Measurements from ENCODE around the gene SLC16A8.

SLC16A8 gene, protein sequence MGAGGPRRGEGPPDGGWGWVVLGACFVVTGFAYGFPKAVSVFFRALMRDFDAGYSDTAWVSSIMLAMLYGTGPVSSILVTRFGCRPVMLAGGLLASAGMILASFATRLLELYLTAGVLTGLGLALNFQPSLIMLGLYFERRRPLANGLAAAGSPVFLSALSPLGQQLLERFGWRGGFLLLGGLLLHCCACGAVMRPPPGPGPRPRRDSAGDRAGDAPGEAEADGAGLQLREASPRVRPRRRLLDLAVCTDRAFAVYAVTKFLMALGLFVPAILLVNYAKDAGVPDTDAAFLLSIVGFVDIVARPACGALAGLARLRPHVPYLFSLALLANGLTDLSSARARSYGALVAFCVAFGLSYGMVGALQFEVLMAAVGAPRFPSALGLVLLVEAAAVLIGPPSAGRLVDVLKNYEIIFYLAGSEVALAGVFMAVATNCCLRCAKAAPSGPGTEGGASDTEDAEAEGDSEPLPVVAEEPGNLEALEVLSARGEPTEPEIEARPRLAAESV

DNA sequence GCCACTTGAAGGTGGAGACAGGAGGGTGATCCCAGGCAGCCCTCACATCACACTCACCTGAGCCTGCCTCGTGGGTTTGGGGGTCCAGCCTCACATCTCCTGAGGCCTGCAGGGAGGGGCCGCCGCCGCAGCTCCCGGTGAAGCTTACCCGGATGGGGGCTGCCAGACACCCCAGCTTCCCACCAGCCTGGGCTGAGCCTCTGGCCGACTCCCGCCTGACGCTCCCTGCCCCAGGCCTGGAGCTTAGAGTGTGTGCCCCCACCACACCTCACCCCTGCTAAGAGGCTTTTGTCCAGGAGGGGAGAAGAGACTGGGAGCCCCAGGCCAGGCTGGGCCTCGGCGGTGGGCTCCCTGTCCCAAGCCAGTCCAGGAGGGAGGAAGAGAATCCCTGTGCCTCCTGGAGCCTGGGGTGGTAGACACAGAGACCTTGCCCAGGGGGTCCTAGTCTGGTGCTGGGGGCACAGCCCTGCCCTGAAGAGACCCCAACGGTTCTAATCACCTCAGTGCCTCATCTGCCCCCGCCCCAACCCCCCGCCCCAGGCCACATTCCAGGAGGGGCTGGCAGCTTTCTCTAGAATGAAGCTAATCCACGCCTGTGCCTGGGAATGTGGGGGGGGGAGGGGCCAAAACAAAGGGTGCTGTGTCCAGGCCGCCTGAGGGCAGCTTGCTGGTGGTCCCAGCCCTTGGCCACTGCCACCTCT is at the start of gene SLC16A8:
SLC16A8 (minus strand) TSS at position 254 of the 701 bp plus-strand sequence. CDS start 1,311 bp downstream, outside the sequence.
- H3K4me3 ChIP-seq (ENCODE audit: low read length) = no peak within 1 kb of the TSS
- DNase-seq (ENCODE audit: low read depth) = no peak
- TF ChIP-seq, protein P1, sequence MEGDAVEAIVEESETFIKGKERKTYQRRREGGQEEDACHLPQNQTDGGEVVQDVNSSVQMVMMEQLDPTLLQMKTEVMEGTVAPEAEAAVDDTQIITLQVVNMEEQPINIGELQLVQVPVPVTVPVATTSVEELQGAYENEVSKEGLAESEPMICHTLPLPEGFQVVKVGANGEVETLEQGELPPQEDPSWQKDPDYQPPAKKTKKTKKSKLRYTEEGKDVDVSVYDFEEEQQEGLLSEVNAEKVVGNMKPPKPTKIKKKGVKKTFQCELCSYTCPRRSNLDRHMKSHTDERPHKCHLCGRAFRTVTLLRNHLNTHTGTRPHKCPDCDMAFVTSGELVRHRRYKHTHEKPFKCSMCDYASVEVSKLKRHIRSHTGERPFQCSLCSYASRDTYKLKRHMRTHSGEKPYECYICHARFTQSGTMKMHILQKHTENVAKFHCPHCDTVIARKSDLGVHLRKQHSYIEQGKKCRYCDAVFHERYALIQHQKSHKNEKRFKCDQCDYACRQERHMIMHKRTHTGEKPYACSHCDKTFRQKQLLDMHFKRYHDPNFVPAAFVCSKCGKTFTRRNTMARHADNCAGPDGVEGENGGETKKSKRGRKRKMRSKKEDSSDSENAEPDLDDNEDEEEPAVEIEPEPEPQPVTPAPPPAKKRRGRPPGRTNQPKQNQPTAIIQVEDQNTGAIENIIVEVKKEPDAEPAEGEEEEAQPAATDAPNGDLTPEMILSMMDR (conservative IDR thresholded peaks at IDR 0.05; ENCODE audit: low read length) = no peak

DNA sequence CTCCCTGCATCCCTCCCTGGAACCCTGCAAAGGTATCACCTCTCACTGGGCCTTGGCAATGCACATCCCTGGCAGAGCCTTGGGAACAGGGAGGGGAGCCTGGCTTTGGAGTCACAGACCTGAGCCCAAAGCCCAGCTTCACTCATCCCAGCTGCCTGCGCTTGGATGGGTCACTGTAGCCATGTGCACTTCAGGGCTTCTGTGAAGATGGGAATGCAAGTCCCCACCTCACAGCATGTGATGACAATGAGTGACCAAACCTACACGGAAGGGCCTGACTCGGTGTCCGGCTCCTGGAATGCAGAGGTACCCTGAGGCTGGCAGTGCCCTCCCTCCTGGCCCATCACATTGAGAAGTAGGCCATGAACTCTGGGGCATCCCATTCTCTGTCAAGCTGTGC is 49.3 kb upstream of the SLC16A8 start:
- DNase-seq (ENCODE audit: low read depth) = no peak
- TF ChIP-seq, protein P1 (conservative IDR thresholded peaks at IDR 0.05; ENCODE audit: low read length) = no peak

DNA sequence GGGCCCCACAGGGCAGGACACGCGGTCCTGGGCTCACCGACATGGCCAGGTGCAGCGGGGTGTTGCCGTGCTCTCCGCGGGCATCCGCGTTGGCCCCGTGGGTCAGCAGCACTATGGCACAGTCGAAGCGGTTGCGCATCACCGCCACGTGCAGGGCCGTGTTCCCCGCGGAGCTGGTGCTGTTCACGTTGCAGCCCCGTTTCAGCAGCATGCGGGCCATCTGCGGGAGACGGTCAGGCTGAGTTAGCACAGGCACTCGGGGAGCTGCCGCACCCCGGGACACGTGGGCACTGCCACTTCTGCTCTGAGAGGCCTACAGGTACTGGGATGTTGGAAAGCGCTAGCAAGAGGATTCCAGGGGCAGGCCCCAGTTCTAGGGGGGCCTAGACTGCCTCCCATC is 48.8 kb upstream of the SLC16A8 start:
- H3K4me3 ChIP-seq (ENCODE audit: low read length) = no peak overlapping the region
- TF ChIP-seq, protein P1 (conservative IDR thresholded peaks at IDR 0.05; ENCODE audit: low read length) = no peak
- DNase-seq (ENCODE audit: low read depth) = no peak

More for the DNA sequence above, 49.3 kb upstream of the SLC16A8 start:
- H3K4me3 ChIP-seq (ENCODE audit: low read length) = no peak overlapping the region

DNA sequence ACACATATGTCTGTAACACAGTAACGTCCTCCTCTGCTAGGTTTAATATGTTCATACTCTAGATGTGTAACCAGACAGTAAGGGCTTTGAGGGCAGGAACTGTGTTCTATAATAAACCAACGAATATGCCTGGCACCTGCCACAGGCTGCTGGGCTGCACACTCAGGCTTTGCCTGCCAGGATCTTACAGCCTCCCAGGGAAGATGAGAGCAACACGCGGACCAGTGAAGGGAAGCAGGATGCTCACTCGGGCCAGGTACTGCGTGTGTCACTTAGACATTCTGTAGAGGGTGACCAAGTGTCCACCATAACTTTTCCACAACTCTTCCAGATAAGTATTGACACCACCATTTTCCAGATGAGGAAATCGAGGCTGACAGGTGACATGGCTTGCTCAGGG is 48.2 kb upstream of the SLC16A8 start:
- TF ChIP-seq, protein P1 (conservative IDR thresholded peaks at IDR 0.05; ENCODE audit: low read length) = no peak
- DNase-seq (ENCODE audit: low read depth) = no peak
- H3K4me3 ChIP-seq (ENCODE audit: low read length) = no peak overlapping the region

DNA sequence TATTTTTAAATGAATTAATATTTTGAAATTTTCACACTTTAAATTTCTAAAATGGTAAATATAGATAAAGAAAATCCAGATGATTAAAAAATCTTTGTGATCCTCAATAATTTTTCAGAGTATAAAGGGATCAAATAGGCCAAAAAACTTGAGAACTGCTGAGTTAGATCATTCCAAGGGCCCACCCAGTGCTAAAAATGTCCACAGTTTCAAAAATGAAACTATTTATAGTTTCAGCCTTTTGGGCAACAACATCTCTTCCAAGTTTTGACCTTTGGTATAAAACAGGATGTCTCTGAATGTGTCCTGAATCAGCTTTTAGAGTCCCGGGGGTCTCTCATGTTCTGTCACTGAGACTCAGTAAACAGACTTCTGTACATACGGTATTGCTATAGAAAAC is 47.4 kb upstream of the SLC16A8 start:
- TF ChIP-seq, protein P1 (conservative IDR thresholded peaks at IDR 0.05; ENCODE audit: low read length) = no peak
- H3K4me3 ChIP-seq (ENCODE audit: low read length) = no peak overlapping the region
- no peak for DNase-seq (ENCODE audit: low read depth)

DNA sequence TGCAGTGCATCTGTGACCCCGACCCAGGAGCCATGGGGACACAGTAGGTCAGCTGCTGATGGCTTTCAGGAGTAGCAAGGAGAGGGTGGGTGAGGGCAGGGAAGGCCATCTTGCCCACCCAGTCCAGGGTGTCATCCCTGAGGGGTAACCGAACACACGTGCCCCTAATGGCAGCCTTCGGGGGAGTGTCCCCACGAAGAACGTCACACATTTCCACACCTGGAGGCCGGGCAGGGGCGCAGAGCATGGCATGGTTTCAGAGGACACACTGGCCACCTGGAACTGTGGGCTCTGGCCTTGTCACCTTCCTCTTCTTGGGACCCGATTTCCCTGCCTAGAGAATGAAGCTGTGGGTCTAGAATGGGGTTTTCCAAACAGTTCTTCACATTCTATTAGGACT is 45.9 kb upstream of the SLC16A8 start:
- TF ChIP-seq, protein P1 (conservative IDR thresholded peaks at IDR 0.05; ENCODE audit: low read length) = no peak

More for the DNA sequence above, 45.9 kb upstream of the SLC16A8 start:
- no peak for DNase-seq (ENCODE audit: low read depth)
- H3K4me3 ChIP-seq (ENCODE audit: low read length) = no peak overlapping the region

Data from AG10803 (cell line).